Stomach (tissue), 9 donors: Measurements from ENCODE around the gene TUB. TPM values are rescaled to one million over a fixed set of nuclear protein-coding genes. Genes with fewer than 3 reads are reported as not detected.

Source experiments
- DNase-seq, 2 donors: peaks; one replicate each; pipeline versions ENCODE4 v3.0.0 to v3.0.0-alpha.2; 2013 to 2019
- H3K27ac ChIP-seq, 5 donors: fragments of 200-600 bp in 4 of 5; sonication (generic) in 4 of 5; one replicate each; pipeline ENCODE4 v1.5.1; 2013 to 2019; ENCODE audit warnings: mild to moderate bottlenecking in 1 of 5, moderate library complexity in 1 of 5
- H3K27me3 ChIP-seq, 3 donors: fragments of 200-600 bp; sonication (generic); one replicate each; pipeline ENCODE4 v1.5.1; 2017 to 2019; ENCODE audit warnings: mixed run types in 1 of 3
- H3K36me3 ChIP-seq, 4 donors: fragments of 200-600 bp; sonication (generic); 1 replicate in 3 of 4; 2 replicates in 1 of 4; pipeline ENCODE4 v1.5.1; 2016 to 2019
- H3K4me1 ChIP-seq, 4 donors: fragments of 200-600 bp; sonication (generic); one replicate each; pipeline ENCODE4 v1.5.1; 2016 to 2019
- H3K4me3 ChIP-seq, 4 donors: fragments of 200-600 bp; sonication (generic) in 3 of 4; one replicate each; pipeline ENCODE4 v1.5.1; 2016 to 2019; ENCODE audit warnings: mild to moderate bottlenecking in 1 of 4
- H3K9me3 ChIP-seq, 4 donors: fragments of 200-600 bp; sonication (generic); one replicate each; pipeline ENCODE4 v1.5.1; 2016 to 2019
- CTCF ChIP-seq, 7 experiments: fragments of 450-650 bp in 4 of 7; fragments of 200-600 bp in 3 of 7; sonication (generic) in 3 of 7; IDR thresholded peaks; one replicate each; pipeline ENCODE4 v1.5.1; 2016 to 2019; ENCODE audit warnings: antibody characterized with exemption in 7 of 7, control low read depth in 2 of 7, mild to moderate bottlenecking in 1 of 7
- EP300 ChIP-seq: sonication (generic); formaldehyde crosslinking; IDR thresholded peaks from one replicate; pipeline ENCODE4 v1.6.1; 2017; ENCODE audit warnings: antibody characterized with exemption
- POLR2A ChIP-seq, 4 donors: fragments of 450-650 bp; IDR thresholded peaks; one replicate each; pipeline ENCODE4 v1.6.1; 2016; ENCODE audit warnings: antibody characterized with exemption in 4 of 4, control low read depth in 2 of 4, mild to moderate bottlenecking in 1 of 4, moderate library complexity in 1 of 4
- POLR2AphosphoS5 ChIP-seq, 3 donors: sonication (generic); formaldehyde crosslinking; IDR thresholded peaks; one replicate each; pipeline ENCODE4 v1.6.1; 2016; ENCODE audit warnings: antibody characterized with exemption in 3 of 3
- WGBS, 5 donors: extraction: QIAGEN DNeasy Blood & Tissue Kit in 3 of 5; methylation state at CpG; one replicate each; pipeline versions ENCODE4 v1.1.5 to v1.1.7; 2013 to 2018; 5-methylcytosine and 5-hydroxymethylcytosine counted together
- intact Hi-C: fragments of 100-400 bp; cut with DNase I; formaldehyde crosslinking; loops from one replicate; pipeline ENCODE4 v1.15.1; 2023; ENCODE audit warnings: low total_unique reads
- polyA plus RNA-seq, 3 donors: library from polyadenylated mRNA; stranded (reverse); fragments of 200-250 nt; gene quantifications; one replicate each; pipeline ENCODE4 v1.2.3, GENCODE V29; 2013
- total RNA-seq, 5 donors: library from RNA; depleted of rRNA; stranded (reverse); fragments of >200 nt; gene quantifications; one replicate each; pipeline versions ENCODE4 v1.1.0 to v1.2.3, GENCODE V29; 2014 to 2016
- donor health status: healthy with polysubstance abuse.
- donor health status: Bipolar disorder and iron deficiency.
- donor health status: healthy.

TUB gene
- total and polyA plus RNA-seq, 8 donors: under 0.01 to 12.1 (median 1.4) TPM; not detected in 1

DNA sequence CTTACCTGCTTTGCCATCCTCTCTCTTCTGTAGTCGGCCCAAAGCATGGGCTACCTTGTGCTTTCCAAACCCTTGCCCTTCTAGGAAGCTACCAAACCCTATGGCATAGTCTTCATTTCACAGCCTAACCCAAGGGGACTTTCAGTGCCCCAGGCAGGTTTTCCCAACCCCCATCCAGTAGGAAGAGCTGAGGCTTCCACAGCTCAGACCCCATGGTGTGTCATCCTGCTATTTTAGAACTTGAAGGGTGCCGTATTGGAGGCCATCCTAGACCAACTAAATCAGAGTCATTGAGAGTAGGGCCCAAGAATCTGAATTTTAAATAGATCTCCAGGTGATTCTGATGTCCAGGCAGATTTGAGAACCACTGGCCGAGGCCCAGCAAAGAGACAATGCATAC lies 31.9 kb upstream of the TUB start:
- no peaks in the 10 kb centered on the region for H3K27me3 ChIP-seq
- no peak overlapping the region for H3K27ac ChIP-seq
- DNase-seq: peak in 1 of 2 donors; percentile 9
- H3K9me3 ChIP-seq: no peaks in the 10 kb centered on the region
- H3K4me3 ChIP-seq: no peak overlapping the region
- TF ChIP-seq EP300 (no peak), CTCF (IDR thresholded peaks at IDR 0.05) (no peak), POLR2AphosphoS5 (IDR thresholded peaks at IDR 0.05) (no peak), POLR2A (IDR thresholded peaks at IDR 0.05) (no peak)
- WGBS, 5 donors: 82 to 92% (median 90%) methylated on average over 3 of the region's 3 CpGs
- H3K36me3 ChIP-seq: no peaks in the 10 kb centered on the region
- intact Hi-C loops: no loop called here
- H3K4me1 ChIP-seq: no peaks in the 10 kb centered on the region

DNA sequence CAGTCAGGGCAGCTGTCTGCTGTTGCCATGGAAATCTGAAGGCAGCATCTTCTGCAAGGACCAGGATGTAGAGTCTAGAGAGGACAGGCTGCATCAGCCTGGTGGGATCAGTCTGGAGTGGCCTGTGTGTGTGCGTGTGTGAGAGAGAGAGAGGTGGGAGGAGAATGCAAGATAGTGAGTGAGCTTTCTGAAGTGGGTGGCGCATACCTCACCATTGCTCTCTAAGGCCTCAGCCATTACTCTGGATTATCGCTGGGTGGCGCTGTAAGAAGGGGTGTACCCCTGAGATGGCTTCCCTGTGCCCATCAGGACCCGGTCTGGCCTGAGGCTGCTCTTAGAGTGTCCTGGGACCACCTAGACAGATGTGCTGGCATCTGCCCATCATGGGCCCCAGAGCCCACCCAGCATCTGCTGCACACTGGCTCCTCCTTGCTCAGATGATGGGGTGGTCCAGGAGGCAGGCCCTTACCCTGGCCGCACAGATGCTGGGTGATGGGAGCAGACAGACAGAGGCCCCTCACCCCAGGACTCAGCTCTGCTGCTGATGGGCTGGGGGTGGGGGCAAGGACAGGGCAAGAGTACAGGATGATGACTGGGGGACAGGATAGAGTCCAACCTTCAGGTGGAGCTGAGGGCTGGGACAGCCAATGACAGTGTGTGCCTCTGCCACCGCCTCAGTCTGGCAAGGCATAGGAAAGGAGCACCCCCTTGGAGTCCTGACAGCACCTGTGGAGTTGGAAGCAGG lies 25.7 kb upstream of the TUB start:
- Histone ChIP-seq H3K9me3 (no peaks in the 10 kb centered on the region), H3K27ac (no peak overlapping the region), H3K36me3 (no peaks in the 10 kb centered on the region), H3K4me1 (peaks cover 0 to 18% (median 0%) of the 10 kb centered on the region in 4 donors), H3K27me3 (peaks cover 0 to 8% (median 0%) of the 10 kb centered on the region in 3 donors), H3K4me3 (no peak overlapping the region)
- intact Hi-C loops: no loop called here
- 50 to 59% (median 56%) methylated on average over 6 to 7 of the region's 7 CpGs for WGBS, 5 donors
- peak in 1 of 2 donors; percentile 10 for DNase-seq
- TF ChIP-seq CTCF (IDR thresholded peaks at IDR 0.05) (no peak), POLR2AphosphoS5 (IDR thresholded peaks at IDR 0.05) (no peak), EP300 (no peak), POLR2A (IDR thresholded peaks at IDR 0.05) (no peak)

- TF ChIP-seq CTCF (IDR thresholded peaks at IDR 0.05): no peak
- TF ChIP-seq POLR2AphosphoS5 (IDR thresholded peaks at IDR 0.05): no peak
- no peak for TF ChIP-seq EP300
- no peak for TF ChIP-seq POLR2A (IDR thresholded peaks at IDR 0.05)
- Histone ChIP-seq H3K4me3 (no peak overlapping the region), H3K27ac (no peak overlapping the region), H3K4me1 (peaks cover 0 to 18% (median 0%) of the 10 kb centered on the region in 4 donors), H3K36me3 (no peaks in the 10 kb centered on the region), H3K9me3 (no peaks in the 10 kb centered on the region), H3K27me3 (peaks cover 0 to 8% (median 0%) of the 10 kb centered on the region in 3 donors)
- peak in 1 of 2 donors; percentile 8 for DNase-seq
- intact Hi-C loops: no loop called here
- WGBS, 5 donors: 66 to 92% (median 74%) methylated on average over 8 to 10 of the region's 10 CpGs
These were observed 25.0 kb upstream of the TUB start for GRCh38 chr11:8055836-8056526.

DNA sequence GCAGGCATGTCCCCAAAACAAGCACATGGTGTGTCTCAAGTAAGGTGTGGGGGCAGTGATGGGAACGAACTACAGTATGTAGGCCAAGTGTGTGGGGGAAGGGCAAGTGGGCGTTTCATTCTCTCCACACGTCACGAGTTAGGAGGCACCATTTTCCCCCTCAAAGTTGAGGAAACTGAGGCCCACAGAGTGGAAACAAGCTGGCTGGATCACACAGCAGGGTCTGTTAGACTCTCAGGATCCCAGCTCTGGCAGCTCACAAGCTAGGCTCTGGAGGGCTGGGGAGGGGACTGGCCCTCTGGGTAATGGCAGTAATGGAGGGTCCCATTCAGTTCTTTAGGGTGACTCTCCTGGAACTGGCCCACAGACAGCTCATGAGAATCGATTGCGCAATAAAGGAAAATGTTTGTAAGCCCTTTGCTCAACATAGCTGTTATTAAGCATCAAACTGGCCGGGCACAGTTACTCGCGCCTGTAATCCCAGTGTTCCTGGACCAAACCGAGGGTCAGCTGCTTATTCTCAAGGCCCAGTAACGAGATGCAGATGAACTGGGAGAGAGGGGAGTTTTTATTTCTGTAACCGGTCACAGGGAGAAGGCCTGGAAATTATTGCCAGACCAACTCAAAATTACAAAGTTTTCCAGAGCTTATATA lies 24.1 kb upstream of the TUB start:
- peak; percentile 26 to 71 for DNase-seq
- peak overlapping the region in 3 of 5 donors; percentile 36 to 64 (median 42) for H3K27ac ChIP-seq
- H3K4me3 ChIP-seq: no peak overlapping the region
- peaks cover 0 to 8% (median 0%) of the 10 kb centered on the region in 3 donors for H3K27me3 ChIP-seq
- intact Hi-C loops: no loop called here
- WGBS, 5 donors: 51 to 67% (median 64%) methylated on average over 12 of the region's 12 CpGs
- peaks cover 0 to 18% (median under 1%) of the 10 kb centered on the region in 4 donors for H3K4me1 ChIP-seq
- no peaks in the 10 kb centered on the region for H3K9me3 ChIP-seq
- TF ChIP-seq POLR2A (IDR thresholded peaks at IDR 0.05): no peak
- no peak for TF ChIP-seq EP300
- TF ChIP-seq CTCF (IDR thresholded peaks at IDR 0.05): no peak
- peak in 2 of 3 donors; percentile 61 to 64 for TF ChIP-seq POLR2AphosphoS5 (IDR thresholded peaks at IDR 0.05)
- no peaks in the 10 kb centered on the region for H3K36me3 ChIP-seq
